ENCODE data around the gene PCYT1B. TPM values are rescaled to one million over a fixed set of nuclear protein-coding genes. Genes with fewer than 3 reads are reported as not detected.

The PCYT1B gene
- total and polyA plus RNA-seq, 8 donors: 0.85 to 8.6 (median 6.5) TPM

DNA sequence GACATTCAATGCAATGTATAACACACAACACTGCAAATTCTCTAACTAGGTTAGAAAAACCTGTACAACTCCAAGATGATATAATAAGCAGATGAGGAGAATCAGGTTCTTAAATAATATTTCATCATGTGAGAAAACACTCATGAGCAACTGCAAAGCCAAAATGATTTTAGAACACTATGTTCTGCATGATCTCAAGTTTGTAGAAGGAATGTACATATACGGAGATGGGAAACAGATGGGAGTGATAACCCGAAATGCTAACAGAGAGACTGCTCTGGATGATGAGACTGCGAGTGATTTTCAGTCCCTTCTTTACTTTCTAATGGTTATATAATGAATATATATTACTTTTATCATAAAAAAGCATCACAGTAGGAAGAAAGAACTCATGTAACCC is 80.9 kb downstream of the PCYT1B start:
- no peak overlapping the region for H3K27ac ChIP-seq
- no peak overlapping the region for H3K4me3 ChIP-seq
- no peaks in the 10 kb centered on the region for H3K36me3 ChIP-seq
- no peak for TF ChIP-seq CTCF (IDR thresholded peaks at IDR 0.05)
- intact Hi-C loops (cut with DNase I): no loop called here
- H3K9me3 ChIP-seq: no peaks in the 10 kb centered on the region
- ATAC-seq (no peak), DNase-seq (no peak)
- H3K27me3 ChIP-seq: no peaks in the 10 kb centered on the region
- no peaks in the 10 kb centered on the region for H3K4me1 ChIP-seq

DNA sequence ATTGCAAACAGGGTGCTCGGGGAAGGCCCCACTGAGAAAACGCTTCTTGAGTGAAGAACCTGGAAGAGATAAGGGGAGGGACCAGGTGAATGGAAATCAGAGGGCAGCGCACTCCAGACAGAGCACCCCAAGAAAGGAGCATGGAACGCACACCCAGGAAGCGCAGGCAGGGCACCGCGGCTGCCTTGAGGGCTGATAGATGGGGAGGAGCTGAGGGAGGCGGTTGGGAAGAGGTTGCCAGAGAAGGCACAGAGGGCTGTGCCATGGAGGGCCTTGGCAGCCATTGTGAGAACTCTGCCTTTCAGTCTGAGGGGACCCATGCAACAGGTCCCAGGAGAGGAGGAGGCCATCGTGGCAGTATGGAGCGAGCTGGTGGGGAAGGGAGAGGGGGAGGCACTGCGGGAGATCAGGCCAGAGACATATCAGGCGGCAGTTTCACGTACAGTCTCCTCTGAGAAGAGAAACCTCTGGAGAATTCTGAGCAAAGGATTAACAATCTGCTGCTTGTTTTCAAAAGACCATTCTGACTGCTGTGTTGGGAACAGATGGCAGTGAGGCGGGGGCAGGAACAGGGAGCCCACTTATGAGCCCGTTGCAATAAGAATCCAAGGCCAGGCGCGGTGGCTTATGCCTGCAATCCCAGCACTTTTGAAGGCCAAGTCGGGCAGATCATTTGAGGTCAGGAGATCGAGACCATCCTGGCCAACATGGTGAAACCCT is 83.7 kb downstream of the PCYT1B start:
- no peaks in the 10 kb centered on the region for H3K4me1 ChIP-seq
- H3K9me3 ChIP-seq: no peaks in the 10 kb centered on the region
- no peak for ATAC-seq
- no peaks in the 10 kb centered on the region for H3K27me3 ChIP-seq
- intact Hi-C loops (cut with DNase I): no loop called here
- no peak for TF ChIP-seq CTCF (IDR thresholded peaks at IDR 0.05)
- no peak overlapping the region for H3K27ac ChIP-seq
- H3K36me3 ChIP-seq: no peaks in the 10 kb centered on the region
- H3K4me3 ChIP-seq: no peak overlapping the region
- DNase-seq: no peak

DNA sequence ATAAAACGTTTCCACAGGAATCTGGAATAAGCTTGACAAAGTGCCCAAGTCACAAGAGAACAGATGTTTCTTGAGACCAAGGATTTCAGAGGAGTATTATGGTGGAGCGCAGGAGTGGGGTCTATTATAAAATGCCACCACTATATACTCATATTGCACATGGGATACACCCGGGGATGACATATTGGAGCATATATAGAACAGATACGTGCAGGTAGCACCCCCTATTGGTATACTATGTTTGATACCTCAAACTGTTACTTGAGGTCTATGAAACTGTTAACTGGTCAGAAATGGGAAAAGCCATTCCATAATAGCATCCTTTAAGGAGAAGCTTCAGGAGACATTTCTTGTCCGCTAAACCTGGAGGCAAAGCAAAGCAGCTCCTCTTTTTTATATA is 86.0 kb downstream of the PCYT1B start:
- ATAC-seq: peak; percentile 36

GRCh38 chrX:24553011-24553410 is 94.1 kb downstream of the PCYT1B start:
- H3K4me1 ChIP-seq: no peaks in the 10 kb centered on the region
- peak; percentile 15 for ATAC-seq
- H3K36me3 ChIP-seq: no peaks in the 10 kb centered on the region
- no peaks in the 10 kb centered on the region for H3K9me3 ChIP-seq
- DNase-seq: peak in 2 of 4 donors; percentile 46 to 68
- no peak overlapping the region for H3K27ac ChIP-seq
- H3K27me3 ChIP-seq: no peaks in the 10 kb centered on the region
- intact Hi-C loops (cut with DNase I): no loop called here
- no peak for TF ChIP-seq CTCF (IDR thresholded peaks at IDR 0.05)
- H3K4me3 ChIP-seq: no peak overlapping the region

More for the DNA sequence above, 86.0 kb downstream of the PCYT1B start:
- DNase-seq: no peak
- Histone ChIP-seq H3K27ac (no peak overlapping the region), H3K4me1 (no peaks in the 10 kb centered on the region), H3K36me3 (no peaks in the 10 kb centered on the region), H3K4me3 (no peak overlapping the region), H3K27me3 (no peaks in the 10 kb centered on the region), H3K9me3 (no peaks in the 10 kb centered on the region)
- intact Hi-C loops (cut with DNase I): no loop called here
- no peak for TF ChIP-seq CTCF (IDR thresholded peaks at IDR 0.05)

DNA sequence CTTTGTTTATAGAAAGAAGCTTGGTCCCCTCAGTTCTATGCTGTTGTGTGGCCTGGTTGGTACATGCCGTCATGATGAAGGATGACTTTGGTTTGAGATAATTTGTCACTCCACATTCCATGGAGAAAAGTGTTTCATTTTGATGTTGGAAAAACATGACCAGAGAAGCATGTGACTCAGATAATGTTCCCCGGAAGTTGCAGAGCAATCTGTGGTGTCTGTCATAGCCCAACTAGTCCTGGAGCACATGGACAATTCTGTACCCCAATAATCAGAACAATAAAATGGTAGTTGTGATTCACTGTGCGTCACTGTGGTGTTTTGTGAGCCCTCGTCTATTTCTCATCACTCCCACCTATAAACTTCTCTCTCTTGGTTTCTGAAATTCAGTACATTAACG is 97.0 kb downstream of the PCYT1B start:
- DNase-seq (no peak), ATAC-seq (no peak)
- Histone ChIP-seq H3K4me3 (no peak overlapping the region), H3K27ac (no peak overlapping the region), H3K4me1 (no peaks in the 10 kb centered on the region), H3K27me3 (no peaks in the 10 kb centered on the region), H3K36me3 (no peaks in the 10 kb centered on the region), H3K9me3 (no peaks in the 10 kb centered on the region)
- intact Hi-C loops (cut with DNase I): no loop called here
- no peak for TF ChIP-seq CTCF (IDR thresholded peaks at IDR 0.05)

Data from left lung (tissue), 10 donors.